Neural cell (in vitro differentiated cells): ENCODE measurements around the gene KLC1.

ENCODE experiments used
- EP300 ChIP-seq: fragments of 450-650 bp; conservative IDR thresholded peaks from 2 replicates; pipeline ENCODE4 v1.6.1; 2014; ENCODE audit warnings: antibody characterized with exemption, mild to moderate bottlenecking, moderate library complexity; ENCODE audit not compliant: poor library complexity, severe bottlenecking
- EZH2 ChIP-seq: fragments of 200-600, 300-800 bp; shearing (Covaris generic), sonication (generic); IDR thresholded peaks from 2 replicates; pipeline ENCODE4 v1.6.1; 2014; ENCODE audit warnings: antibody characterized with exemption, low read length, borderline replicate concordance, mild to moderate bottlenecking; ENCODE audit not compliant: insufficient read depth, poor library complexity, severe bottlenecking
- MXI1 ChIP-seq: fragments of 450-650 bp; conservative IDR thresholded peaks from 2 replicates; pipeline ENCODE4 v1.6.1; 2014; ENCODE audit warnings: antibody characterized with exemption, mild to moderate bottlenecking; ENCODE audit not compliant: poor library complexity, severe bottlenecking
- POLR2AphosphoS5 ChIP-seq: IDR thresholded peaks from 2 replicates; pipeline ENCODE4 v1.6.1; 2012
- RAD21 ChIP-seq: fragments of 450-650 bp; conservative IDR thresholded peaks from 2 replicates; pipeline ENCODE4 v1.6.1; 2014; ENCODE audit warnings: antibody characterized with exemption, mild to moderate bottlenecking, moderate library complexity
- SMC3 ChIP-seq: fragments of 450-650 bp; conservative IDR thresholded peaks from 2 replicates; pipeline ENCODE4 v1.6.1; 2014; ENCODE audit warnings: antibody characterized with exemption, mild to moderate bottlenecking, moderate library complexity; ENCODE audit not compliant: poor library complexity
- TAF1 ChIP-seq: IDR thresholded peaks from 2 replicates; pipeline ENCODE4 v1.6.1; 2012; ENCODE audit warnings: low read depth
- TF ChIP-seq, protein P1 (sequence below): fragments of 450-650 bp; IDR thresholded peaks from 2 replicates; pipeline ENCODE4 v1.5.1; 2014; ENCODE audit warnings: antibody characterized with exemption, mild to moderate bottlenecking, moderate library complexity; ENCODE audit not compliant: poor library complexity, severe bottlenecking
- TF ChIP-seq, protein P2 (sequence below): IDR thresholded peaks from 2 replicates; pipeline ENCODE4 v1.6.1; 2012; ENCODE audit warnings: borderline replicate concordance

DNA sequence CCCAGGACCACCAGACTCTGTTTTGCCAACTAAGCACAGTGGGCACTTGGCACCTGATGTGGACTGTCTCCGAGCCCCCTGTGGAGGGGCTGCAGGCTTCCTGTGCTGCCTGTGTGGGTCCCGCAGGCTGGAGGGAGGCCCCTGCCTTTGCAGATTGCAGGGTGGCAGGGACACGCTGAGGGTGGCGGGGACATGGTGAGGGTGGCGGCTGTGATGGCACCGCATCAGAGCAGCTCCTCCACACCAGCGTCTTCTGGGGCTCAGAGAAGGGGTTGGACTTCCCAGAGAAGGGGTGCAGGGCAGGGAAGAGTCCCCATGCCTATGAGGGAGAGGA is 94.7 kb downstream of the KLC1 start:
- TF ChIP-seq, protein P1, sequence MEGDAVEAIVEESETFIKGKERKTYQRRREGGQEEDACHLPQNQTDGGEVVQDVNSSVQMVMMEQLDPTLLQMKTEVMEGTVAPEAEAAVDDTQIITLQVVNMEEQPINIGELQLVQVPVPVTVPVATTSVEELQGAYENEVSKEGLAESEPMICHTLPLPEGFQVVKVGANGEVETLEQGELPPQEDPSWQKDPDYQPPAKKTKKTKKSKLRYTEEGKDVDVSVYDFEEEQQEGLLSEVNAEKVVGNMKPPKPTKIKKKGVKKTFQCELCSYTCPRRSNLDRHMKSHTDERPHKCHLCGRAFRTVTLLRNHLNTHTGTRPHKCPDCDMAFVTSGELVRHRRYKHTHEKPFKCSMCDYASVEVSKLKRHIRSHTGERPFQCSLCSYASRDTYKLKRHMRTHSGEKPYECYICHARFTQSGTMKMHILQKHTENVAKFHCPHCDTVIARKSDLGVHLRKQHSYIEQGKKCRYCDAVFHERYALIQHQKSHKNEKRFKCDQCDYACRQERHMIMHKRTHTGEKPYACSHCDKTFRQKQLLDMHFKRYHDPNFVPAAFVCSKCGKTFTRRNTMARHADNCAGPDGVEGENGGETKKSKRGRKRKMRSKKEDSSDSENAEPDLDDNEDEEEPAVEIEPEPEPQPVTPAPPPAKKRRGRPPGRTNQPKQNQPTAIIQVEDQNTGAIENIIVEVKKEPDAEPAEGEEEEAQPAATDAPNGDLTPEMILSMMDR = no peak
- TF ChIP-seq TAF1 (no peak), RAD21 (no peak), EP300 (no peak), POLR2AphosphoS5 (no peak), EZH2 (no peak), SMC3 (no peak), MXI1 (no peak)
- TF ChIP-seq, protein P2, sequence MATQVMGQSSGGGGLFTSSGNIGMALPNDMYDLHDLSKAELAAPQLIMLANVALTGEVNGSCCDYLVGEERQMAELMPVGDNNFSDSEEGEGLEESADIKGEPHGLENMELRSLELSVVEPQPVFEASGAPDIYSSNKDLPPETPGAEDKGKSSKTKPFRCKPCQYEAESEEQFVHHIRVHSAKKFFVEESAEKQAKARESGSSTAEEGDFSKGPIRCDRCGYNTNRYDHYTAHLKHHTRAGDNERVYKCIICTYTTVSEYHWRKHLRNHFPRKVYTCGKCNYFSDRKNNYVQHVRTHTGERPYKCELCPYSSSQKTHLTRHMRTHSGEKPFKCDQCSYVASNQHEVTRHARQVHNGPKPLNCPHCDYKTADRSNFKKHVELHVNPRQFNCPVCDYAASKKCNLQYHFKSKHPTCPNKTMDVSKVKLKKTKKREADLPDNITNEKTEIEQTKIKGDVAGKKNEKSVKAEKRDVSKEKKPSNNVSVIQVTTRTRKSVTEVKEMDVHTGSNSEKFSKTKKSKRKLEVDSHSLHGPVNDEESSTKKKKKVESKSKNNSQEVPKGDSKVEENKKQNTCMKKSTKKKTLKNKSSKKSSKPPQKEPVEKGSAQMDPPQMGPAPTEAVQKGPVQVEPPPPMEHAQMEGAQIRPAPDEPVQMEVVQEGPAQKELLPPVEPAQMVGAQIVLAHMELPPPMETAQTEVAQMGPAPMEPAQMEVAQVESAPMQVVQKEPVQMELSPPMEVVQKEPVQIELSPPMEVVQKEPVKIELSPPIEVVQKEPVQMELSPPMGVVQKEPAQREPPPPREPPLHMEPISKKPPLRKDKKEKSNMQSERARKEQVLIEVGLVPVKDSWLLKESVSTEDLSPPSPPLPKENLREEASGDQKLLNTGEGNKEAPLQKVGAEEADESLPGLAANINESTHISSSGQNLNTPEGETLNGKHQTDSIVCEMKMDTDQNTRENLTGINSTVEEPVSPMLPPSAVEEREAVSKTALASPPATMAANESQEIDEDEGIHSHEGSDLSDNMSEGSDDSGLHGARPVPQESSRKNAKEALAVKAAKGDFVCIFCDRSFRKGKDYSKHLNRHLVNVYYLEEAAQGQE = no peak
